Loucy (cell line): Measurements from ENCODE around the gene MED20.

Experiments used
- H2AFZ ChIP-seq: fragments of 200-600 bp; sonication (generic); 2 replicates; pipeline ENCODE4 v1.6.0; 2016; ENCODE audit warnings: antibody characterized with exemption, mild to moderate bottlenecking, low read length, moderate library complexity
- H3F3A ChIP-seq: fragments of 200-600 bp; 2 replicates; pipeline ENCODE4 v1.6.0; 2016; ENCODE audit warnings: antibody characterized with exemption, low read depth, mild to moderate bottlenecking
- H3K27me3 ChIP-seq: fragments of 200-600 bp; sonication (generic); 2 replicates; pipeline ENCODE4 v1.6.1; 2014; ENCODE audit warnings: low read length, mild to moderate bottlenecking; ENCODE audit not compliant: insufficient read depth, poor library complexity, severe bottlenecking
- H3K36me3 ChIP-seq: fragments of 200-600 bp; sonication (generic); 2 replicates; pipeline ENCODE4 v1.6.1; 2016; ENCODE audit warnings: low read length; ENCODE audit not compliant: insufficient read depth
- H3K4me1 ChIP-seq: fragments of 200-600 bp; sonication (generic); 2 replicates; pipeline ENCODE4 v1.5.1; 2014; ENCODE audit warnings: low read length, mild to moderate bottlenecking; ENCODE audit not compliant: insufficient read depth, poor library complexity, severe bottlenecking
- H3K4me2 ChIP-seq: fragments of 200-600 bp; sonication (generic); 2 replicates; pipeline ENCODE4 v1.6.0; 2014; ENCODE audit warnings: antibody characterized with exemption, low read length, low read depth, mild to moderate bottlenecking; ENCODE audit not compliant: poor library complexity, severe bottlenecking
- H3K4me3 ChIP-seq: fragments of 200-600 bp; sonication (generic); 2 replicates; pipeline ENCODE4 v1.5.1; 2014; ENCODE audit warnings: low read length, mild to moderate bottlenecking, mixed read lengths; ENCODE audit not compliant: poor library complexity, severe bottlenecking
- H3K79me2 ChIP-seq: fragments of 200-600 bp; sonication (generic); 2 replicates; pipeline ENCODE4 v1.6.1; 2014; ENCODE audit warnings: low read length; ENCODE audit not compliant: insufficient read depth
- H3K9ac ChIP-seq: fragments of 200-600 bp; sonication (generic); 2 replicates; pipeline ENCODE4 v1.6.0; 2014; ENCODE audit warnings: mild to moderate bottlenecking, low read depth, low read length, moderate library complexity; ENCODE audit not compliant: poor library complexity, severe bottlenecking
- H3K9me2 ChIP-seq: fragments of 200-600 bp; sonication (generic); replicated peaks from 2 replicates; pipeline ENCODE4 v1.6.1; 2016; ENCODE audit warnings: low read depth, low read length, mixed read lengths
- H3K9me3 ChIP-seq: fragments of 200-600 bp; sonication (generic); 2 replicates; pipeline ENCODE4 v1.6.1; 2014; ENCODE audit warnings: mild to moderate bottlenecking, antibody characterized with exemption, low read length, low read depth; ENCODE audit not compliant: insufficient read depth
- H4K20me1 ChIP-seq: fragments of 200-600 bp; sonication (generic); 2 replicates; pipeline ENCODE4 v1.6.0; 2014; ENCODE audit warnings: antibody characterized with exemption, low read length, mild to moderate bottlenecking; ENCODE audit not compliant: insufficient read depth, poor library complexity, severe bottlenecking
- EZH2phosphoT487 ChIP-seq: fragments of 200-600 bp; IDR thresholded peaks from 2 replicates; pipeline ENCODE4 v1.6.1; 2018; ENCODE audit warnings: antibody characterized with exemption, mild to moderate bottlenecking, moderate library complexity, borderline replicate concordance
- TF ChIP-seq, protein P1 (sequence below): fragments of 200-600 bp; sonication (generic); conservative IDR thresholded peaks from 2 replicates; pipeline ENCODE4 v1.5.1; 2014; ENCODE audit warnings: mild to moderate bottlenecking, antibody characterized with exemption, low read length

MED20 gene

DNA sequence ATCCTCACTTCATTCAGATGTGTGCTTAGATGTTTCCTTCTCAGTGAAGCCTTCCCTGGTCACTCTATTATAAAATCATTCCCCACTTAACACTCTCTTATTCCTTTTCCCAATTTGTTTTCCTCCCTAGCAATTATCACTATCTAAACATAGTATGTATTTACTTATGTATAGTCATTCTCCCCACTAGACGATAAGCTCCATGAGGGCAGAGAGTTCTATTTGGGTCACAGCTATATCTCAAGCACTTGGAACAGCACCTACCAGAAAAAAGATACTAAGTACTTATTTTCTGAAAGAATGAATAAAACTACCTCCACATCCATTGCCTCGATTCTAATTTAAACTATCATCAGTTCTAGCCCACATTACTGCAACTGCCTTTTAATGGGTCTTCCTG is 62.2 kb downstream of the MED20 start:
- H3K9me3 ChIP-seq = no peaks in the 10 kb centered on the region
- no peaks in the 10 kb centered on the region for H3K27me3 ChIP-seq
- H3K9me2 ChIP-seq = no peaks in the 10 kb centered on the region
- H3F3A ChIP-seq = no peaks in the 10 kb centered on the region
- H3K4me3 ChIP-seq = no peak overlapping the region
- H3K4me1 ChIP-seq = no peaks in the 10 kb centered on the region
- H4K20me1 ChIP-seq = no peaks in the 10 kb centered on the region
- H3K36me3 ChIP-seq = no peaks in the 10 kb centered on the region; the same call in 1 of the 2 replicates
- TF ChIP-seq EZH2phosphoT487 = no peak
- TF ChIP-seq, protein P1, sequence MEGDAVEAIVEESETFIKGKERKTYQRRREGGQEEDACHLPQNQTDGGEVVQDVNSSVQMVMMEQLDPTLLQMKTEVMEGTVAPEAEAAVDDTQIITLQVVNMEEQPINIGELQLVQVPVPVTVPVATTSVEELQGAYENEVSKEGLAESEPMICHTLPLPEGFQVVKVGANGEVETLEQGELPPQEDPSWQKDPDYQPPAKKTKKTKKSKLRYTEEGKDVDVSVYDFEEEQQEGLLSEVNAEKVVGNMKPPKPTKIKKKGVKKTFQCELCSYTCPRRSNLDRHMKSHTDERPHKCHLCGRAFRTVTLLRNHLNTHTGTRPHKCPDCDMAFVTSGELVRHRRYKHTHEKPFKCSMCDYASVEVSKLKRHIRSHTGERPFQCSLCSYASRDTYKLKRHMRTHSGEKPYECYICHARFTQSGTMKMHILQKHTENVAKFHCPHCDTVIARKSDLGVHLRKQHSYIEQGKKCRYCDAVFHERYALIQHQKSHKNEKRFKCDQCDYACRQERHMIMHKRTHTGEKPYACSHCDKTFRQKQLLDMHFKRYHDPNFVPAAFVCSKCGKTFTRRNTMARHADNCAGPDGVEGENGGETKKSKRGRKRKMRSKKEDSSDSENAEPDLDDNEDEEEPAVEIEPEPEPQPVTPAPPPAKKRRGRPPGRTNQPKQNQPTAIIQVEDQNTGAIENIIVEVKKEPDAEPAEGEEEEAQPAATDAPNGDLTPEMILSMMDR = no peak
- no peak overlapping the region for H3K4me2 ChIP-seq
- H3K79me2 ChIP-seq = 0 out of 2 replicates have a peak, but pooled peaks cover 1% of the 10 kb centered on the region
- no peak overlapping the region for H3K9ac ChIP-seq
- H2AFZ ChIP-seq = no peak overlapping the region
